HEK293 (cell line): ENCODE data around the gene SNX5.

Experiments used
- CTCF ChIP-seq: fragments of 450-650 bp; formaldehyde crosslinking; IDR thresholded peaks from 2 replicates; pipeline ENCODE4 v1.5.1; 2016; ENCODE audit warnings: missing biosample characterization, missing genetic modification characterization
- ELK4 ChIP-seq: IDR thresholded peaks from 2 replicates; pipeline ENCODE4 v1.6.1; 2011; ENCODE audit warnings: mild to moderate bottlenecking, low read depth, low read length, borderline replicate concordance
- GLIS2 ChIP-seq: fragments of 450-650 bp; formaldehyde crosslinking; IDR thresholded peaks from 2 replicates; pipeline ENCODE4 v1.5.1; 2016; ENCODE audit warnings: missing biosample characterization, missing genetic modification characterization
- KLF16 ChIP-seq: fragments of 450-650 bp; formaldehyde crosslinking; IDR thresholded peaks from 2 replicates; pipeline ENCODE4 v1.5.1; 2017; ENCODE audit warnings: missing biosample characterization, missing genetic modification characterization
- SETDB1 ChIP-seq: IDR thresholded peaks from one replicate; pipeline ENCODE4 v1.6.1; 2017; ENCODE audit warnings: mild to moderate bottlenecking, low read length, moderate library complexity, mixed read lengths; ENCODE audit not compliant: insufficient read length
- ZBTB1 ChIP-seq: fragments of 450-650 bp; formaldehyde crosslinking; IDR thresholded peaks from 2 replicates; pipeline ENCODE4 v1.5.1; 2016; ENCODE audit warnings: missing biosample characterization, missing genetic modification characterization
- ZBTB44 ChIP-seq: fragments of 450-650 bp; IDR thresholded peaks from 2 replicates; pipeline ENCODE4 v1.5.1; 2018; ENCODE audit warnings: missing biosample characterization, mild to moderate bottlenecking, missing genetic modification characterization
- ZNF133 ChIP-seq: fragments of 450-650 bp; formaldehyde crosslinking; IDR thresholded peaks from 2 replicates; pipeline ENCODE4 v1.5.1; 2016; ENCODE audit warnings: missing biosample characterization, missing genetic modification characterization
- ZNF140 ChIP-seq: fragments of 450-650 bp; formaldehyde crosslinking; IDR thresholded peaks from 2 replicates; pipeline ENCODE4 v1.5.1; 2016; ENCODE audit warnings: missing biosample characterization, missing genetic modification characterization
- ZNF324 ChIP-seq: fragments of 450-650 bp; formaldehyde crosslinking; IDR thresholded peaks from 2 replicates; pipeline ENCODE4 v1.5.1; 2016; ENCODE audit warnings: missing biosample characterization, missing genetic modification characterization
- ZNF366 ChIP-seq: fragments of 450-650 bp; formaldehyde crosslinking; conservative IDR thresholded peaks from 2 replicates; pipeline ENCODE4 v1.5.1; 2016; ENCODE audit warnings: missing biosample characterization, missing genetic modification characterization
- ZNF561 ChIP-seq: fragments of 450-650 bp; IDR thresholded peaks from 2 replicates; pipeline ENCODE4 v1.5.1; 2018; ENCODE audit warnings: missing biosample characterization, missing genetic modification characterization, borderline replicate concordance
- ZNF596 ChIP-seq: fragments of 450-650 bp; IDR thresholded peaks from 2 replicates; pipeline ENCODE4 v1.5.0; 2018; ENCODE audit warnings: missing biosample characterization, mild to moderate bottlenecking, missing genetic modification characterization, moderate library complexity
- ZNF830 ChIP-seq: fragments of 450-650 bp; IDR thresholded peaks from 2 replicates; pipeline ENCODE4 v1.5.0; 2018; ENCODE audit warnings: missing biosample characterization, missing genetic modification characterization, low read depth, mild to moderate bottlenecking, moderate library complexity

GRCh38 chr20:17951323-17951722 lies 17.3 kb downstream of the SNX5 start:
- TF ChIP-seq CTCF (no peak), ZBTB44 (tag by site-specific recombination) (no peak), ZNF140 (tag by site-specific recombination) (no peak), GLIS2 (tag by site-specific recombination) (no peak), ZNF830 (no peak), ZNF133 (tag by site-specific recombination) (no peak), SETDB1 (no peak), ZNF324 (tag by site-specific recombination) (no peak), ELK4 (no peak), ZNF561 (tag by site-specific recombination) (no peak), ZBTB1 (tag by site-specific recombination) (no peak), KLF16 (tag by site-specific recombination) (no peak), ZNF366 (no peak), ZNF596 (no peak)
